ENCODE data around the gene TAAR6. TPM values are rescaled to one million over a fixed set of nuclear protein-coding genes. Genes with fewer than 3 reads are reported as not detected.

TAAR6 gene, protein sequence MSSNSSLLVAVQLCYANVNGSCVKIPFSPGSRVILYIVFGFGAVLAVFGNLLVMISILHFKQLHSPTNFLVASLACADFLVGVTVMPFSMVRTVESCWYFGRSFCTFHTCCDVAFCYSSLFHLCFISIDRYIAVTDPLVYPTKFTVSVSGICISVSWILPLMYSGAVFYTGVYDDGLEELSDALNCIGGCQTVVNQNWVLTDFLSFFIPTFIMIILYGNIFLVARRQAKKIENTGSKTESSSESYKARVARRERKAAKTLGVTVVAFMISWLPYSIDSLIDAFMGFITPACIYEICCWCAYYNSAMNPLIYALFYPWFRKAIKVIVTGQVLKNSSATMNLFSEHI
- total RNA-seq (2021), result not detected in 2 replicates
- long read RNA-seq, result 0 reads

DNA sequence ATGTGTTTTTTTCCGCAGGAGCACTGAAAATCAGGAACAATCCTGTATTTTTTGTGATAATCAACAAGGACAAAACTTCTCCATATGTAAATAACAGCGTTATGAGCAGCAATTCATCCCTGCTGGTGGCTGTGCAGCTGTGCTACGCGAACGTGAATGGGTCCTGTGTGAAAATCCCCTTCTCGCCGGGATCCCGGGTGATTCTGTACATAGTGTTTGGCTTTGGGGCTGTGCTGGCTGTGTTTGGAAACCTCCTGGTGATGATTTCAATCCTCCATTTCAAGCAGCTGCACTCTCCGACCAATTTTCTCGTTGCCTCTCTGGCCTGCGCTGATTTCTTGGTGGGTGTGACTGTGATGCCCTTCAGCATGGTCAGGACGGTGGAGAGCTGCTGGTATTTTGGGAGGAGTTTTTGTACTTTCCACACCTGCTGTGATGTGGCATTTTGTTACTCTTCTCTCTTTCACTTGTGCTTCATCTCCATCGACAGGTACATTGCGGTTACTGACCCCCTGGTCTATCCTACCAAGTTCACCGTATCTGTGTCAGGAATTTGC, at the start of gene TAAR6:
TAAR6 (plus strand) TSS at position 102 of the 557 bp plus-strand sequence; CDS start at position 102, 0 bp downstream.
- H2BK120ac ChIP-seq (ENCODE audit: low read depth, low read length, poor library complexity, severe bottlenecking), result no peak within 1 kb of the TSS
- H3K23me2 ChIP-seq (ENCODE audit: insufficient read length, low read depth, low read length, poor library complexity, severe bottlenecking), result no peaks in the 10 kb centered on the region
- no peak within 1 kb of the TSS for H3K18ac ChIP-seq (ENCODE audit: insufficient read length, low read depth, low read length)
- no peaks in the 10 kb centered on the region for H3K79me2 ChIP-seq (ENCODE audit: insufficient read depth, low read length)
- no peaks in the 10 kb centered on the region for H3K27me3 ChIP-seq (ENCODE audit: insufficient read depth, low read length)
- no peak within 1 kb of the TSS for H2BK20ac ChIP-seq (ENCODE audit: low read depth, low read length, poor library complexity, severe bottlenecking)
- no peak within 1 kb of the TSS for H3K9ac ChIP-seq (ENCODE audit: extremely low read depth, insufficient read length, low read length)
- no peak within 1 kb of the TSS for H3T11ph ChIP-seq (ENCODE audit: low read length)
- no peak within 1 kb of the TSS for H4K91ac ChIP-seq (ENCODE audit: insufficient read length, low read depth, low read length)
- no peaks in the 10 kb centered on the region for H3K9me3 ChIP-seq (ENCODE audit: control insufficient read depth, low read depth, low read length)
- peak within 1 kb of the TSS in 2 of 3 experiments; percentile 73 to 86; a peak in 3 of 7 replicates for H3K27ac Mint-ChIP-seq
- peaks cover 32% of the 10 kb centered on the region in 2 experiments for H3K4me1 Mint-ChIP-seq
- no peak within 1 kb of the TSS; a peak in 1 of 5 replicates for H3K4me3 Mint-ChIP-seq
- H3K79me1 ChIP-seq (ENCODE audit: insufficient read depth, low read depth, low read length, poor library complexity, severe bottlenecking), result no peaks in the 10 kb centered on the region
- TF ChIP-seq, protein P1, sequence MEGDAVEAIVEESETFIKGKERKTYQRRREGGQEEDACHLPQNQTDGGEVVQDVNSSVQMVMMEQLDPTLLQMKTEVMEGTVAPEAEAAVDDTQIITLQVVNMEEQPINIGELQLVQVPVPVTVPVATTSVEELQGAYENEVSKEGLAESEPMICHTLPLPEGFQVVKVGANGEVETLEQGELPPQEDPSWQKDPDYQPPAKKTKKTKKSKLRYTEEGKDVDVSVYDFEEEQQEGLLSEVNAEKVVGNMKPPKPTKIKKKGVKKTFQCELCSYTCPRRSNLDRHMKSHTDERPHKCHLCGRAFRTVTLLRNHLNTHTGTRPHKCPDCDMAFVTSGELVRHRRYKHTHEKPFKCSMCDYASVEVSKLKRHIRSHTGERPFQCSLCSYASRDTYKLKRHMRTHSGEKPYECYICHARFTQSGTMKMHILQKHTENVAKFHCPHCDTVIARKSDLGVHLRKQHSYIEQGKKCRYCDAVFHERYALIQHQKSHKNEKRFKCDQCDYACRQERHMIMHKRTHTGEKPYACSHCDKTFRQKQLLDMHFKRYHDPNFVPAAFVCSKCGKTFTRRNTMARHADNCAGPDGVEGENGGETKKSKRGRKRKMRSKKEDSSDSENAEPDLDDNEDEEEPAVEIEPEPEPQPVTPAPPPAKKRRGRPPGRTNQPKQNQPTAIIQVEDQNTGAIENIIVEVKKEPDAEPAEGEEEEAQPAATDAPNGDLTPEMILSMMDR (conservative IDR thresholded peaks at IDR 0.05), result no peak
- no CpG with 5 or more reads among the region's 15 CpGs for WGBS (ENCODE audit: extremely low coverage, insufficient read length, low lambda C conversion rate)
- H3K9me3 Mint-ChIP-seq, result no peaks in the 10 kb centered on the region; a peak in 2 of 5 replicates
- H3K27me3 Mint-ChIP-seq (ENCODE audit: low read depth), result no peaks in the 10 kb centered on the region
- no peak within 1 kb of the TSS for H3K14ac ChIP-seq (ENCODE audit: insufficient read depth, low read length)
- no peaks in the 10 kb centered on the region for H4K20me1 ChIP-seq (ENCODE audit: control insufficient read depth, insufficient read depth, insufficient read length)
- no peak within 1 kb of the TSS for H3K27ac ChIP-seq (ENCODE audit: insufficient read length, low read depth, low read length)
- H2AK5ac ChIP-seq (ENCODE audit: insufficient read length, low read length), result no peak within 1 kb of the TSS
- peaks cover 7% of the 10 kb centered on the region; the same call in 1 of the 2 replicates for H3K4me1 ChIP-seq (ENCODE audit: insufficient read depth, low read length)
- no peak within 1 kb of the TSS for H4K8ac ChIP-seq (replicated peaks; ENCODE audit: insufficient read length, low read depth, low read length)
- H2BK12ac ChIP-seq (ENCODE audit: insufficient read length, low read depth, low read length), result no peak within 1 kb of the TSS
- H3K56ac ChIP-seq (ENCODE audit: insufficient read length, low read depth, low read length), result no peak within 1 kb of the TSS
- H2BK15ac ChIP-seq (ENCODE audit: low read depth, low read length), result no peak within 1 kb of the TSS
- H2AFZ ChIP-seq (ENCODE audit: low read length), result no peak within 1 kb of the TSS
- no peak within 1 kb of the TSS for H3K23ac ChIP-seq (ENCODE audit: insufficient read length, low read depth, low read length)
- no peak within 1 kb of the TSS for H2BK5ac ChIP-seq (ENCODE audit: insufficient read length, low read length)
- no peak for DNase-seq
- no peak within 1 kb of the TSS for H3K4ac ChIP-seq (ENCODE audit: low read depth, low read length)
- no peak within 1 kb of the TSS for H4K5ac ChIP-seq (ENCODE audit: insufficient read length, low read depth, low read length)
- no peak within 1 kb of the TSS for H3K4me2 ChIP-seq (ENCODE audit: insufficient read depth, insufficient read length, low read length)
- no peaks in the 10 kb centered on the region for H3K36me3 Mint-ChIP-seq (ENCODE audit: insufficient read depth in 1 of 3, low read depth in 3 of 3)

Data from H9 (cell line).